Stimulated activated CD4-positive, alpha-beta T cell treated with anti-CD3 and anti-CD28 coated beads, Interleukin-15, amount 100 ng/mL, for 1 hour (primary cell): Measurements from ENCODE around the gene NEDD4L.

Source experiments
- DNase-seq, 2 donors: peaks; one replicate each; pipeline ENCODE4 v3.0.0-alpha.2; 2020; ENCODE audit warnings: low read depth in 1 of 2, low spot score in 1 of 2

The NEDD4L gene

DNA sequence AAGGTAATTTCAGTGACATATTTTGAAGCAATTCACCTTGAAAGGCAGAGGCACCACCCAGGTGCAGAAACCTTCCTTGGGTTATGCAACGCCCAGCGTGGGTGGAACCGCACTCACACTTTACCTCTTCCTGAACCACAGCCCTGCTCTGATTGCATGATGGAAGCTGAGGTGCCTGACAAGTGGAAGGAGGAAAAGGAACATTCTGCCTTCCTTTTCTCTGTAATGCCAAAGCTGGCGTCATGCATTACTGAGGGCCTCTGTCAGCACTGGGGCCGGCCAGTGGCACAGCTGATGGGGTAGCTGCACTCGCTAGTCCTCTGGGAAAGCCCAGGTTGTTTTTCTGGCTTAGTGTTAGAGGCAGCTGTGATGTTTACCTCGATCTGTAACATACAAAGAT, 266.5 kb downstream of the NEDD4L start:
- peak in 1 of 2 donors; percentile 6 for DNase-seq

- DNase-seq, result no peak
Measured at GRCh38 chr18:58311390-58311789, 267.4 kb downstream of the NEDD4L start.

DNA sequence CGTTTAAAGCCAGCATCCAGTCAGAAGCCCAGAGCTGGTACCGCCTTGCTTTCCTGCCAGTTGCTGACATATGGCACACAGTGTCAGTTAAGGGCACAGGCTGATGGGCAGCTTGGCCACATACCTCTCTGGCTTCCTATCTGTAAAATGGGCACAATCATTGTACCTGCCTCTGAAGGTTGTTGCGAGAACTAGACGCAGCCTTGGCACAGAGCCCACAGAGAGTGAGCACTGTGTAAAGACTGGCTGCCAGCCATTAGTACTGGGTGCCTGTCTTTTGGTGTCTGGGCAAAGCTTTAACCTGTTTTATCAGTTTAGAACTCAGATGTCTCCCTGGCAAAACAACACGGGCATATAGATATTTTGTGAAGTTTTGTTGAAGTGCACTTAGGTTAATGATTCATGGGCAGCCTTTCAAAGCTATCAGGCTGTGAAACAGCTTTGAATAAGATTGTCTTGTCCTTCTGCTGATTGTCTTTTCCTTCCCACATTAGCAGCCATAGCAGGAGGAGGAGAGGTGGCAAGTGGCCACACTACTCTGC, 269.5 kb downstream of the NEDD4L start:
- no peak for DNase-seq

GRCh38 chr18:58314284-58314683, 270.3 kb downstream of the NEDD4L start:
- DNase-seq, result no peak

- no peak for DNase-seq
Measured at GRCh38 chr18:58315041-58315440, 271.0 kb downstream of the NEDD4L start.

DNA sequence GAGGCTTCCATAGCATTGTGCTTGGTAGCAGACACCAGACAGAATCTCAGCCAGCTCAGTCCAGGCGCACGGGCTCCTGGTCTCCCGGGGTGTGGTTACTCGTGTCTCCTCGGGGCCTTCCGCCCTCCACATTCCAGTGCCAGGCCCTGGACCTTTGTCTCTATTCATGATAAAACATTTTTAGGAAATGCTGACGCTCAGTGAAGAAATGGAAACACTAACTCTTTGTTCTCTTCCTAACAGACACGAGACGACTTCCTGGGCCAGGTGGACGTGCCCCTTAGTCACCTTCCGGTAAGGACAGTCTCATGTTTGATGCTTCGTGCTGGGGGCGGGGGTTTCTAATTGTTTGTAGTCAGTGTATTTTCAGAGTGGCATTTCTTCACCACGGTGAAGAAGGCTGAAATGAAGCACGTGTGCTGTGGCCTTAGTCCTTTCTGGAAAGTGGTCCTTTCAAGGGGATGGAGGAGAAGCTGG, 271.8 kb downstream of the NEDD4L start:
- DNase-seq, result no peak

- no peak for DNase-seq
Measured at GRCh38 chr18:58316396-58317342, 272.6 kb downstream of the NEDD4L start.

DNA sequence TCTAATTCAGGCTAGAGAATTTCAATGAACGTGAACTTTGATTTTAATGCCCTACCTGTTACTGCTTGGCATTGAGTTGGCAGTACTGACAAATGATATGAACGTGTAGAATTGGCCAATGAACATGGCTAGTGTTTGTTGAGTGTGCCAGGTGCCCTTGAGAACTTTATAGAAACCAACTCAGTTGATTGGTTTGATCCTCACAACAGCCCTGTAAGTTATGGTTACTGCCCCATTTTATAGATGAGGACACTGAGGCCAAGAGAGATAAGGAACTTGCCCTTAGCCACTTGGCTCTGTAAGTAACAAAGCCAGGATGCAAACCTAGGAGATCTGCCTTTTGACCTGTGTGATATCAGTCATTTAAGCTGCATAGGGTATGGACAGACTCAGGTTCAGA, 275.7 kb downstream of the NEDD4L start:
- DNase-seq, result no peak

DNA sequence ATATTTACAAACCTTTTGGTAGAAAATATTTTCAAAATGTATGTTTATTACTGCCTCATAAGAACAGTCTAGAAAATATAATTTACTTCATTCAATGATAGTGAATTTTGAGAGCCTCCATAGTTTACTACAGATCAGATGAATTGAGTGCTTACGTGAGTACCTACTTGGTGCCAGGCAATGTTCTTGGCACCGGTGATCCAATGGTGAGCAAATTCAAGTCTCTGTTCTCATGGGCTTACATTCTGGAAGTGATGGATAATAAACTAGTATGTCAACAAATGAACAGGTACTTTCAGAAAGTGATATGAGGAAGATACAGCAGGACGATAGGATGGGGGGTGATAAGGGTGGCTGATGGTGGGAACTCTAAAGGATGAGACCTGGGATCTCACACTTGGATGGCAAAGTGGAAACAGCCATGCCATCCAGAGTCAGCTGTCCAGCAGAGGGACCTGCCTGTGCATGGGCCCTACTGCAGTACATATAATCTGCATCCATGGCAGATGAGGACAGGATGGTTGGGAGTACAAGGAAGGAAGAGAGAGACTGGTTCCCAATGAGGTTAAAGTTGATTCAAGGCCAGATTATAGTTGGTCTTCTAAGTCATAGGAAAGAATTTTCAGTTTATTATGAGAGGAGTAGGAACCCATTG, 277.0 kb downstream of the NEDD4L start:
- no peak for DNase-seq

- peak; percentile 16 to 17 for DNase-seq
Measured at GRCh38 chr18:58321986-58322385, 278.0 kb downstream of the NEDD4L start.

DNA sequence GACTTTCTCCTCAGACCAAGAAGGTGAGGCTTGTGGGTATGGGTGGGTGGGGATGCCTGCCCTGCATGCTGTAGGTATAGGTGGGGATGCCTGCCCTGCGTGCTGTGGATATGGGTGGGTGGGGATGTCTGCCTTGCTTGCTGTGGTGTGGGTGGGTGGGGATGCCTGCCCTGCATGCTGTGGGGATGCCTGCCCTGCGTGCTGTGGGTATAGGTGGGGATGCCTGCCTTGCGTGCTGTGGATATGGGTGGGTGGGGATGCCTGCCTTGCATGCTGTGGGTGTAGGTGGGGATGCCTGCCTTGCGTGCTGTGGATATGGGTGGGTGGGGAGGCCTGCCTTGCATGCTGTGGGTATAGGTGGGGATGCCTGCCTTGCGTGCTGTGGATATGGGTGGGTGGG, 278.4 kb downstream of the NEDD4L start:
- DNase-seq, result no peak

- DNase-seq, result no peak
Measured at GRCh38 chr18:58323866-58324762, 280.1 kb downstream of the NEDD4L start.

DNA sequence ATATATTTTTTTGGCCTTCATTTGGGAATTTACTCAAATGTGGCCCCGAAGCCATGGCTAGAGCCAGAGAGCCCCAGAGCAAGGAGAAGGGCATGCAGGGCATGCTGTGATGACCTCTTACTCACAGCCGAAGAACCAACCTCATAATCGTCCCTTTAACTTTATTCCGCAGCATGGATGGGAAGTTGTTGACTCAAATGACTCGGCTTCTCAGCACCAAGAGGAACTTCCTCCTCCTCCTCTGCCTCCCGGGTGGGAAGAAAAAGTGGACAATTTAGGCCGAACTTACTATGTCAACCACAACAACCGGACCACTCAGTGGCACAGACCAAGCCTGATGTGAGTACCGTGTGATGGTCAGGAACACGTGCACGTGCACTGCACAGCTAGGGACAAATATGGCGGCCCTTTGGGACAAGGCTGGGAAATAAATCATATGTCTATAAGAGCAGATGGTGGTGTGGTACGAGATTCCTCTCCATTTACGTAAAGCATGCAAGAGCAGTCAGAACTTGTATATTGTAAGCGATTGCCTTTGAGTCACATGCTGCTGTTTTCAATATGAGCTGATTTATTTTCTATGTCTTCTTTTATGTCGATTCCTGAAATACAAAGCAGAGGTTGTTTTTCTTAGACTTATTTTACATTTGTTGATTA, 280.9 kb downstream of the NEDD4L start:
- DNase-seq, result no peak

DNA sequence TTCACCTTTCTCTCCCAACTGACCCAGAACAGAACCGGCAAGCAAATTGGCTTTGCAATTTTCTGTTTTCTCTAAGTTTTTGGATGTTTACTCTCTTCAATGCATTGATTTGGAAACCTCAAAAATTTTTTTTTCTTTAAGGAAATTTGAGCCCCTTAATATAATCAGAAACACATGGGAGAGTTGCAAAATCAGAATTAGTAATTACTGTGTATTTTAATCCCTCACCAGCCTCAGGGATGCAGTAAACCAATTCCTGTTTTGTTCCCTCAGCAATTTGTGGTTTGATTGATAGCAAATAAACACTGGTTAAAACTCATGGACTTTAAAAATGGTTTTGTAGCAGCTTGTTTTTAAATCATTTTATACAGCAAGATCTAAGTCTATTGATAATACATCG, 281.5 kb downstream of the NEDD4L start:
- DNase-seq, result no peak

DNA sequence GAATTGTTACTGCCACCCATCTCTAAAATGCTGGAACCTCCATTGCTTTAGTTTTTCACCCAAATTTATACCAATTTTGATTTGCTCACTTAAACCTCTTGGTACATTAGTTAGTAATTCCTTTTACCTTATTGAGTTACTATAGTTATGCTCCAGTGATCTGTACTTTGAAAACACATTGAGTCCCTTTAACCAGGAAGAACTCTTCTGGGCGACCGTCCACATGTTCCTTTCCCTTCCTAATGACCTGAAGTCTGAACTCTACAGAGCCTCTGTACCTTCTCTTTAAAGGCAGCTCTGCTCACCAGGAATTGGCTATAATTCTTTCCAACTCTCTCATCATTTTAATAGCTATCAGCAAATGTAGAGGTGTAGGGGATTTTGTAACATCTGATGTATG, 290.0 kb downstream of the NEDD4L start:
- no peak for DNase-seq

GRCh38 chr18:58335223-58335622, 291.2 kb downstream of the NEDD4L start:
- no peak for DNase-seq

DNA sequence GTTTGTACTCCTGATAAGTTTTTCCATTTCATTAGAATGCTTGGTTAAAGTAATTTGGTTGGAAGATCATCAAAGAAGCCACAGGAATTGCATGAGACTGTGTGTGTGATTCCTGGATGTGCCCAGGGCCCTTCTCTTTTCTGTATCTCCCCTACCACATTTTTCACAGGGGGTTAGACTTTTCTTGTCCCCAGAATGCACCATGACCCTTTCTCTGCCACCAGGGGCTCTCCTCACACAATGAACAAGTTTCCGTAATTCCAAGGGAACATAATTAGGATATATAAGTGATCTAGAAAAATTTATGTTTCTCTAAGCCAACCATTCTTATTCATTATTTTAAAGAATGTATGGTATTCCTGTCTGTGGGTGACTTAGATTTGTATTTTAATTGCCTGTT, 291.8 kb downstream of the NEDD4L start:
- no peak for DNase-seq

- DNase-seq, result no peak
Measured at GRCh38 chr18:58336605-58337004, 292.6 kb downstream of the NEDD4L start.

- no peak for DNase-seq
Measured at GRCh38 chr18:58337285-58337684, 293.3 kb downstream of the NEDD4L start.

DNA sequence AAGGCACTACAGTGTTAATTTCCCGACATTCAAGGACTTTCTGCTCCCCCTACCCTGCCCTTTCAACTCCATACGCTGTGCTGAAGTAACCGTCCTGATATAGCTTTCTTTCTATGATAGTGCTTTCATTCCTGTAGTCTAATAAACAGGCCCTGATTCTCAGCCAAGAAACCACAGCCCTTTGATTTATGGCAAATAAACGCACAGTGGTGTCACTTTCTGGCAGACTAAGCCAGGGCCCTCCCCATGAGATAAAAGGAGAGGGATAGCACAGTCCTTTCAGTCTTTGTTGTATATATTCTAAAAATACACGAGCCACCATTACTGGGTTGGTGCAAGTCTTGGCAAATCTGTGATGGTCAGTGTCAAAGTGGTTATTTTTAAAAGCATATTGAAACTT, 293.7 kb downstream of the NEDD4L start:
- DNase-seq, result no peak

- no peak for DNase-seq
Measured at GRCh38 chr18:58338141-58338540, 294.1 kb downstream of the NEDD4L start.
